Measurements from ENCODE around the gene SPRR5.

The SPRR5 gene

DNA sequence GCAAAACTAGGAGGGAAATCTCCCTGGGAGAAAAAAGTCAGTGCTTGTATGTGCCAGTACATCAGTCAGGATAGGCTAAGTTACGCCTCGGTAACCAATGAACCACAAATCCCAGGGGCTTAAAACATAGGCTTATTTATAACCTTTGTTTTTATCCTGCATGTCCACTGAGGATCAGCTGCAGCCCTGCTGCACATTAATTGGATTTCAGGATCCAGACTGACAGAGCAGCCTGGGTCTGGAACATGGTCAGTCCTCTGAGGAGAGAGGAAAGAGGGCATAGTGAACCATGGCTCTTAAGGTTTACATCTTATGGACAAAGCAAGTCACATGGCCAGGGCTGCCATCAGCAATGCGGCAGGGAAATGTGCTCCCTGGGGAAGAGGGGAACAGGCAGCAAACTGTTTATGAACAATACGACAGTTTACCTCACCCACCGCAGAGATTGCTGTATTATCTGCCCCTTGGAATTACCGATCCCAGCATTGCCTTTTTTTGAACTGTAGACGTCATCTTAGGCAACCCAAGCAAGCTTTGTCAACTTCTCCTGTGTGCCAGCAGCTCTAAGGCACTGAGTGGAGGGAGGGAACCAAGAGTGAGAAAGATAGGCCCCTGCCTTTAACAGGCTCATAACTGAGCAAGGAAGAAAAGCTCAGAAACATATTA, 14.4 kb downstream of the SPRR5 start:
- H3K4me3 ChIP-seq (ENCODE audit: insufficient read depth, low read depth, low read length): no peak overlapping the region
- no peaks in the 10 kb centered on the region for H3K4me1 ChIP-seq (ENCODE audit: control insufficient read depth, insufficient read depth, low read length)
- WGBS, 2 experiments: 89 to 90% methylated on average over 7 of the region's 7 CpGs
- no peaks in the 10 kb centered on the region for H3K9me3 ChIP-seq (ENCODE audit: control insufficient read depth, low read length)
- H3K27me3 ChIP-seq (ENCODE audit: control insufficient read depth, insufficient read depth, low read length, poor library complexity, severe bottlenecking): no peaks in the 10 kb centered on the region
- no peak overlapping the region for H3K27ac ChIP-seq (ENCODE audit: insufficient read depth, low read depth, low read length, poor library complexity, severe bottlenecking)
- H3K36me3 ChIP-seq (ENCODE audit: control insufficient read depth, insufficient read depth, low read length): no peaks in the 10 kb centered on the region

DNA sequence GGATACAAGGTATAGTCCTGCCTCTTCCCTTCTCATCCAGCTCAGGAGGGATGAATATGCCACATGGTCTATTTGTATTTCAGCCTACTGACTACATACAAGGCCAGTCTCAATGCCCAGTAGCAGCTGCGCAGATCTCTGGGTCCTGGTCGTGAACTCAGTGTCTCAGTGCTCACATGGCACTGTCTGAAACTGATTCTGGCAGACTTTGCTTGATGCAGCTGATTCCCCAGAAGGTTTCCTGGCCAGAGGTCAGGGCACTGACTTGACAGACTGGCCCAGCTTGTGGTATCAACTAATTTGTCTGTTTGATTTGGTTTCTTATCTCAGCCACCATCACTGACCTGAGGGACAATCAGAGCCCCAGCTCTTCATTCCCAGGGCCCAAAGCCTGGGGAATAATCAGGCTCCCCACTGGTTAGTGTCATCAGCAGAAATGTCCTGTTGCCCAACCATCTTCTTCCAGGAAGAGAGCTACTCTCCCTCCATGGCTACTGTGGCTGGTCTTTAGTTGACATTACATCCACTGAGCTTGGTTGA, 15.9 kb downstream of the SPRR5 start:
- 77 to 86% methylated on average over 2 of the region's 2 CpGs for WGBS, 2 experiments
- Histone ChIP-seq H3K4me3 (ENCODE audit: insufficient read depth, low read depth, low read length) (no peak overlapping the region), H3K9me3 (ENCODE audit: control insufficient read depth, low read length) (no peaks in the 10 kb centered on the region), H3K27ac (ENCODE audit: insufficient read depth, low read depth, low read length, poor library complexity, severe bottlenecking) (no peak overlapping the region), H3K36me3 (ENCODE audit: control insufficient read depth, insufficient read depth, low read length) (no peaks in the 10 kb centered on the region), H3K27me3 (ENCODE audit: control insufficient read depth, insufficient read depth, low read length, poor library complexity, severe bottlenecking) (no peaks in the 10 kb centered on the region), H3K4me1 (ENCODE audit: control insufficient read depth, insufficient read depth, low read length) (no peaks in the 10 kb centered on the region)

DNA sequence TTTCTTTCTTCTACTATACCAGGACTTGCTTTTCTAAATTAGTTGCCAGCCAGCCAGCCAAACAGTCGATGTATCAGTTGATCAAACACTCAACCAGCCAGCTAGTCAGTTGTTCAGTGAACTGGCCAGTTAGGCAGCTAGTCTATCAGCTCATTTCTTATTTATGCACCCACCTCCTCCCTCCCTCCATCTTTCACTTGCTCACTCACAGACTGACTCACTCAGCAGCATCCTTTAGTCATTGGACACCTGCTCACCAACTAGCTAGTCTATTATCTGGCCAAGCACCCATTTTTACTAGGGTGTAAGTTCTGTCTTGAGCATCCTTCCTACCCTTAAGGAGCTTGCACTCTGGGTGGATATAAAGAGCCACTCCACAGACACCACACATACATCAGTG, 17.5 kb downstream of the SPRR5 start:
- Histone ChIP-seq H3K4me3 (ENCODE audit: insufficient read depth, low read depth, low read length) (no peak overlapping the region), H3K27me3 (ENCODE audit: control insufficient read depth, insufficient read depth, low read length, poor library complexity, severe bottlenecking) (no peaks in the 10 kb centered on the region), H3K4me1 (ENCODE audit: control insufficient read depth, insufficient read depth, low read length) (no peaks in the 10 kb centered on the region), H3K36me3 (ENCODE audit: control insufficient read depth, insufficient read depth, low read length) (no peaks in the 10 kb centered on the region), H3K9me3 (ENCODE audit: control insufficient read depth, low read length) (no peaks in the 10 kb centered on the region), H3K27ac (ENCODE audit: insufficient read depth, low read depth, low read length, poor library complexity, severe bottlenecking) (no peak overlapping the region)
- 62 to 63% methylated on average over 1 of the region's 1 CpG for WGBS, 2 experiments

DNA sequence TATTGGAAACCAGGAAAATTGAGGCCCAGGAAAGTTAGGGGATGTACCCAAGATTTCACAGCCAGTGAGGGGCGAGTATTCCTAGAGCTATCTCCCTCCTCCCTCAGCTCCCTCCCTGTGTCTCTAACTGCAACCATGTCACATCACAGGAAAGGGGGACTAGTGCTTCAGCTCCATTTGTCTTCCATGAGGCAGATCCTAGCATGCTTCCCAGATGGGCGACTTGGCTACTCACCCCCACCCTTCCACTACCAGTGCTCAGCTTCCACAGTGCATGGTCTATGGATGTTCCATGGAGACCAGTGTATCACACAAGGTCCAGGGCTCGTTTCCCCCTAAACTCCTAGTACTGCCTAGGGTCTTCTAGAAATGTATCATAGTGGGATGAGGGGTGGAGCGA, 18.8 kb downstream of the SPRR5 start:
- 80 to 82% methylated on average over 2 to 4 of the region's 4 CpGs for WGBS, 2 experiments
- Histone ChIP-seq H3K36me3 (ENCODE audit: control insufficient read depth, insufficient read depth, low read length) (no peaks in the 10 kb centered on the region), H3K27ac (ENCODE audit: insufficient read depth, low read depth, low read length, poor library complexity, severe bottlenecking) (no peak overlapping the region), H3K27me3 (ENCODE audit: control insufficient read depth, insufficient read depth, low read length, poor library complexity, severe bottlenecking) (no peaks in the 10 kb centered on the region), H3K9me3 (ENCODE audit: control insufficient read depth, low read length) (no peaks in the 10 kb centered on the region), H3K4me3 (ENCODE audit: insufficient read depth, low read depth, low read length) (no peak overlapping the region), H3K4me1 (ENCODE audit: control insufficient read depth, insufficient read depth, low read length) (no peaks in the 10 kb centered on the region)

DNA sequence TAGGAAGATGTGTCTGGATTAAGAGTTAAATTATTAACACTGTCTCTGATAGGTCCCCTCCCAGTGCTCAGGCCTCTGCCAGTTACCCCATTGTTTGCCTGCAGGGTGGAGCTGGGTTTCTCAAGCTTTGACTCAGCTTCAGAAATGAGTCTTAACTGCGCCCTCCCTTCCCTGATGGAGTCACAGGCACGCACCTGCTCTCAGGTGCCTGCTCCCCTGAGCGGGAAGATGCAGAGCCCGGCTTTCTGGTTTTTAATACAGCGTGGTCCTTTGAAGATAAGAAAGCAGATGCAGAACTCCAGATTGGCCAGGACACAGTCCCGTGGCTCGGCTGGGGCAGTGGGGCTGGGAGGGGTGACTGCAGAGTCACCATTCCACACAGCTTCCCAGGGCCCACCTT, 20.2 kb downstream of the SPRR5 start:
- H3K27ac ChIP-seq (ENCODE audit: insufficient read depth, low read depth, low read length, poor library complexity, severe bottlenecking): no peak overlapping the region
- H3K4me1 ChIP-seq (ENCODE audit: control insufficient read depth, insufficient read depth, low read length): no peaks in the 10 kb centered on the region
- H3K27me3 ChIP-seq (ENCODE audit: control insufficient read depth, insufficient read depth, low read length, poor library complexity, severe bottlenecking): no peaks in the 10 kb centered on the region
- no peak overlapping the region for H3K4me3 ChIP-seq (ENCODE audit: insufficient read depth, low read depth, low read length)
- WGBS, 2 experiments: 83 to 84% methylated on average over 7 of the region's 7 CpGs
- H3K9me3 ChIP-seq (ENCODE audit: control insufficient read depth, low read length): no peaks in the 10 kb centered on the region
- H3K36me3 ChIP-seq (ENCODE audit: control insufficient read depth, insufficient read depth, low read length): no peaks in the 10 kb centered on the region

DNA sequence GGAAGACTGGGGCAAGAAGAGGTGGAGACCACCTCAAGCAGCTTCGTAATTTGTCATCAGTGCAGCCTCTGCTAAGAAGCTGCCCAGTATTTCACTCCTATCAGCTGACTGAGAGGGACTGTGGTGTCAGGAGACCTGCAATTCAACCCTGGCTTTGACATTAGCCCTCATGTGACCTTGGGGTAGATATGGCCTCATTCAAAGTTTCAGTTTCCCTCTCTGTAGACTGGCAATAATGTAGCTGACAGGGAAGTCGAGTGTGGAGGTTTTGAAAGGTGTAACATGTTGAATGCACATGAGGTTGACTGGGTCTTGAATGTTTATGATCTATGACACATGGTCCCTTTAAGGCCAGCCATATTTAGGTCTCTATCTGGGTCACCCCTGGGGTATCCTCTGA, 21.2 kb downstream of the SPRR5 start:
- Histone ChIP-seq H3K4me1 (ENCODE audit: control insufficient read depth, insufficient read depth, low read length) (no peaks in the 10 kb centered on the region), H3K27ac (ENCODE audit: insufficient read depth, low read depth, low read length, poor library complexity, severe bottlenecking) (no peak overlapping the region), H3K4me3 (ENCODE audit: insufficient read depth, low read depth, low read length) (no peak overlapping the region), H3K27me3 (ENCODE audit: control insufficient read depth, insufficient read depth, low read length, poor library complexity, severe bottlenecking) (no peaks in the 10 kb centered on the region), H3K9me3 (ENCODE audit: control insufficient read depth, low read length) (no peaks in the 10 kb centered on the region), H3K36me3 (ENCODE audit: control insufficient read depth, insufficient read depth, low read length) (no peaks in the 10 kb centered on the region)
- WGBS, 2 experiments: 65 to 74% methylated on average over 2 of the region's 2 CpGs

DNA sequence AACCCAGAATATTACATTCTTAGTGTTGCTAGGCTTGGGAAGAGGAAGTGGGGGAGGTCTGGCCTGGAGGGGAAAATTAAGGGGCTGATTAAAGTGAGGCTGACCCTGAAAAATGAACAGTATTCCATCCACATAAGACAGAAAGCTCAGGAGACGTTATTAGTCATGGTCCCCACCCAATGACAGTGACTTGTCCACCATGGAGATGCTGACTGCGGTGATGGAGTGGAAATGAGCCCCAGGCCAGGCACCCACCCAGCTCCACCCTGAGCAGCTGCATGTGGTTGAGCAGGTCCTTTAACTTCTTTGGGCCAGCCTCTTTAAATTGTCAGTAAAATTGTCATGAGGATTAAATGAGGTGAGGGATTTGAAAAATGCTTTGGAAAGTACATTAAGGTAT, 22.0 kb downstream of the SPRR5 start:
- H3K4me3 ChIP-seq (ENCODE audit: insufficient read depth, low read depth, low read length): no peak overlapping the region
- peaks cover 5% of the 10 kb centered on the region for H3K9me3 ChIP-seq (ENCODE audit: control insufficient read depth, low read length)
- H3K36me3 ChIP-seq (ENCODE audit: control insufficient read depth, insufficient read depth, low read length): no peaks in the 10 kb centered on the region
- no peaks in the 10 kb centered on the region for H3K27me3 ChIP-seq (ENCODE audit: control insufficient read depth, insufficient read depth, low read length, poor library complexity, severe bottlenecking)
- H3K4me1 ChIP-seq (ENCODE audit: control insufficient read depth, insufficient read depth, low read length): no peaks in the 10 kb centered on the region
- no peak overlapping the region for H3K27ac ChIP-seq (ENCODE audit: insufficient read depth, low read depth, low read length, poor library complexity, severe bottlenecking)
- 71 to 78% methylated on average over 2 of the region's 2 CpGs for WGBS, 2 experiments

DNA sequence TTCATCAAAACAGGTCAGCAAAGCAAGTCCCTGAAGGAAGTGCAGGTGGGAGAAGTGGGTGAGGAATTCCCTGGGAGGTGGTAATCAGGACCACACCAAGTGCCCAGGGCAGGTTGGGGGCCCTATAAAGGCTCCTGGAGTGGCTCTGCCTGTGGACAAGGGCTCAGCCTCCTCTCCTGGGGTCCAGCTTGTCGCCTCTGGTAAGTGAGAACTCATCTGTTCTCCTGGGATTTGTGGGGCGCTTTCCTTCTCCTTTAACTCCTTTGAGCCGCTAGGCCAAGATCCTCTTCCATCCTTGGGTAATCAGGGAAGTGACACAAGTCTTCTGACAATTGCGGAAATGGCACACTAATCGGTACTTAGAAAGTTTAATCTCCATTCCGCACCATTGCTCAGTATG, 23.5 kb downstream of the SPRR5 start, which contains the start of gene SPRR4:
Gene SPRR4 (plus strand): TSS at position 154 of the 400 bp plus-strand sequence. CDS start 1,243 bp downstream, outside the sequence.
- WGBS, 2 experiments: 85 to 87% methylated on average over 6 of the region's 6 CpGs
- H3K27me3 ChIP-seq (ENCODE audit: control insufficient read depth, insufficient read depth, low read length, poor library complexity, severe bottlenecking): no peaks in the 10 kb centered on the region
- H3K9me3 ChIP-seq (ENCODE audit: control insufficient read depth, low read length): peaks cover 5% of the 10 kb centered on the region
- H3K4me3 ChIP-seq (ENCODE audit: insufficient read depth, low read depth, low read length): no peak within 1 kb of the TSS
- H3K27ac ChIP-seq (ENCODE audit: insufficient read depth, low read depth, low read length, poor library complexity, severe bottlenecking): no peak within 1 kb of the TSS
- no peaks in the 10 kb centered on the region for H3K4me1 ChIP-seq (ENCODE audit: control insufficient read depth, insufficient read depth, low read length)
- H3K36me3 ChIP-seq (ENCODE audit: control insufficient read depth, insufficient read depth, low read length): no peaks in the 10 kb centered on the region

DNA sequence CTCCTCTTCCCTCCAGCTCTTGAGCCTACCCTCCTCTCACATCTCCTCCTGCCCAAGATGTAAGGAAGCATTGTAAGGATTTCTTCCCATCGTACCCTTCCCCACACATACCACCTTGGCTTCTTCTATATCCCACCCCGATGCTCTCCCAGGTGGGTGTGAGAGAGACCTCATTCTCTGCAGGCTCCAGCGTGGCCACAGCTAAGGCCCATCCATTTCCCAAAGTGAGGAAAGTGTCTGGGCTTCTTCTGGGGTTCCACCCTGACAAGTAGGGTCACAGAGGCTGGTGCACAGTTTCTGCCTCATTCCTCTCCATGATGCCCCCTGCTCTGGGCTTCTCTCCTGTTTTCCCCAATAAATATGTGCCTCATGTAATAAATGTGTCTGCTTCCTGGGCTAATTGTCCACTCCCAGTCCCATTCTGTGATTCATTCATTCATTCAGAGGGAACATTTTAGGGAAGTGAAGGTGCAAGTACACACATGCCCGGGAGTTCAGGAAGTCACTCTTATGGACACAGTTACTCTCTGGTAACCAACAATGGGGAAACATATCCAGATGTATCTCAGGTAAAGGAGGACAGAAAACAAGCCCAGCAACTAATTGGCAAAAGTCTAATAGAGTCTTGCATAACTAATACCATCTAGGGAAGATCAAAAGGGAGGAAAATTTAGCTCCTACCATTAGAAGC, 25.3 kb downstream of the SPRR5 start:
- no peaks in the 10 kb centered on the region for H3K4me1 ChIP-seq (ENCODE audit: control insufficient read depth, insufficient read depth, low read length)
- no peaks in the 10 kb centered on the region for H3K27me3 ChIP-seq (ENCODE audit: control insufficient read depth, insufficient read depth, low read length, poor library complexity, severe bottlenecking)
- WGBS, 2 experiments: 72 to 74% methylated on average over 4 of the region's 4 CpGs
- no peak overlapping the region for H3K4me3 ChIP-seq (ENCODE audit: insufficient read depth, low read depth, low read length)
- peaks cover 5% of the 10 kb centered on the region for H3K9me3 ChIP-seq (ENCODE audit: control insufficient read depth, low read length)
- H3K36me3 ChIP-seq (ENCODE audit: control insufficient read depth, insufficient read depth, low read length): no peaks in the 10 kb centered on the region
- H3K27ac ChIP-seq (ENCODE audit: insufficient read depth, low read depth, low read length, poor library complexity, severe bottlenecking): no peak overlapping the region

DNA sequence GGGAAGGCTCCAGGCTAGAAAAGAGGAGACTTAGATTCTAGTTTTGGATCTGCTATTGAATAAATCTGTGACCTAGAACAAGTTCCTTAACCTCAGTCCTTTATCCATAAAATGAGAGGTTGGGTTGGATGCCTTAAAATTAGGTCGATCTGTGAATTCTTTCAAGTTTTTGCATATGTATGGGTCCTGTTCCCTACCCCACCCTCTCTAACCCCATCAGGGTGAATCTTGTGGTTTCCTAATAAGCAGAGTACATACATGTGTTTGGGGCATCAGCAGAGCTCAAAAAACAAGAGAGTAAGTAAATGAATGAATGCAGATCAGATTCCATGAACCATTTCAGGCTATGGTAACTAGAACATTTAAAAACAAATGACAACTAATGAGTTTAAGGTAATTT, 29.7 kb downstream of the SPRR5 start:
- Histone ChIP-seq H3K4me3 (ENCODE audit: insufficient read depth, low read depth, low read length) (no peak overlapping the region), H3K27me3 (ENCODE audit: control insufficient read depth, insufficient read depth, low read length, poor library complexity, severe bottlenecking) (no peaks in the 10 kb centered on the region), H3K9me3 (ENCODE audit: control insufficient read depth, low read length) (peaks cover 5% of the 10 kb centered on the region), H3K27ac (ENCODE audit: insufficient read depth, low read depth, low read length, poor library complexity, severe bottlenecking) (no peak overlapping the region), H3K4me1 (ENCODE audit: control insufficient read depth, insufficient read depth, low read length) (no peaks in the 10 kb centered on the region), H3K36me3 (ENCODE audit: control insufficient read depth, insufficient read depth, low read length) (no peaks in the 10 kb centered on the region)
- 33 to 80% methylated on average over 1 of the region's 1 CpG for WGBS, 2 experiments
